SU-DHL-6 (cell line): ENCODE results near the gene HECW1.
A peak's percentile ranks its signal among the peaks of the same experiment; 100 is the strongest.

Experiments used
- H2AFZ ChIP-seq: fragments of 200-600 bp; sonication (generic); 2 replicates; pipeline ENCODE4 v1.6.1; 2014; ENCODE audit warnings: low read depth, mild to moderate bottlenecking, moderate library complexity, mixed read lengths, antibody characterized with exemption, low read length; ENCODE audit not compliant: severe bottlenecking
- H3F3A ChIP-seq: fragments of 200-600 bp; shearing (Covaris generic); 2 replicates; pipeline ENCODE4 v1.6.0; 2016; ENCODE audit warnings: antibody characterized with exemption, mild to moderate bottlenecking; ENCODE audit not compliant: insufficient read depth
- H3K27ac ChIP-seq: fragments of 200-600 bp; sonication (generic); 2 replicates; pipeline ENCODE4 v1.5.1; 2016; ENCODE audit warnings: low read depth, mild to moderate bottlenecking, low read length, moderate library complexity, mixed read lengths
- H3K27me3 ChIP-seq: fragments of 200-600 bp; sonication (generic), shearing (Covaris generic); 2 replicates; pipeline ENCODE4 v1.6.0; 2014; ENCODE audit warnings: mild to moderate bottlenecking, low read length
- H3K36me3 ChIP-seq: fragments of 200-600 bp; sonication (generic); 2 replicates; pipeline ENCODE4 v1.6.1; 2014; ENCODE audit warnings: mild to moderate bottlenecking, low read length, mixed read lengths
- H3K4me2 ChIP-seq: fragments of 300-600, 200-600 bp; shearing (Covaris generic), sonication (generic); 2 replicates; pipeline ENCODE4 v1.6.0; 2014; ENCODE audit warnings: low read length, low read depth, mild to moderate bottlenecking; ENCODE audit not compliant: poor library complexity, severe bottlenecking
- H3K4me3 ChIP-seq: fragments of 200-600 bp; sonication (generic); 2 replicates; pipeline ENCODE4 v1.5.1; 2014; ENCODE audit warnings: antibody characterized with exemption, low read length, mild to moderate bottlenecking, mixed read lengths; ENCODE audit not compliant: insufficient read depth, poor library complexity, severe bottlenecking
- H3K79me2 ChIP-seq: fragments of 200-600 bp; sonication (generic); 2 replicates; pipeline ENCODE4 v1.6.1; 2014; ENCODE audit warnings: mild to moderate bottlenecking, low read length, moderate library complexity; ENCODE audit not compliant: insufficient read depth
- H3K9ac ChIP-seq: fragments of 200-600 bp; sonication (generic); 2 replicates; pipeline ENCODE4 v1.7.0; 2014; ENCODE audit warnings: mild to moderate bottlenecking, low read length
- H3K9me2 ChIP-seq: fragments of 200-600 bp; sonication (generic); replicated peaks from 2 replicates; pipeline ENCODE4 v1.6.1; 2014; ENCODE audit warnings: low read length; ENCODE audit not compliant: insufficient read depth
- H3K9me3 ChIP-seq: fragments of 200-600 bp; sonication (generic); 2 replicates; pipeline ENCODE4 v1.6.1; 2014; ENCODE audit warnings: low read length, mixed read lengths; ENCODE audit not compliant: insufficient read depth
- H4K20me1 ChIP-seq: fragments of 200-600 bp; sonication (generic); 2 replicates; pipeline ENCODE4 v1.6.1; 2014; ENCODE audit warnings: low read depth, mild to moderate bottlenecking, antibody characterized with exemption, low read length, moderate library complexity, mixed read lengths
- CTCF ChIP-seq: fragments of 200-600 bp; sonication (generic); IDR thresholded peaks from one replicate; pipeline ENCODE4 v1.5.1; 2017; ENCODE audit warnings: antibody characterized with exemption, mild to moderate bottlenecking, low read length, moderate library complexity; ENCODE audit not compliant: insufficient read depth, poor library complexity, severe bottlenecking
- EZH2phosphoT487 ChIP-seq: fragments of 200-600 bp; sonication (generic), shearing (Covaris generic); conservative IDR thresholded peaks from 2 replicates; pipeline ENCODE4 v1.6.1; 2018; ENCODE audit warnings: mild to moderate bottlenecking, antibody characterized with exemption, low read length, moderate library complexity, mixed read lengths

The HECW1 gene

GRCh38 chr7:43589133-43589478 lies 476.7 kb downstream of the HECW1 start:
- Histone ChIP-seq H3F3A (peaks cover 63% of the 10 kb centered on the region), H3K4me3 (peak overlapping the region; percentile 18), H3K27me3 (no peaks in the 10 kb centered on the region), H4K20me1 (peaks cover 76% of the 10 kb centered on the region), H3K79me2 (peaks cover 100% of the 10 kb centered on the region), H3K36me3 (peaks cover 38% of the 10 kb centered on the region), H3K9ac (peak overlapping the region; percentile 94), H3K27ac (peak overlapping the region; percentile 92), H3K9me2 (no peaks in the 10 kb centered on the region), H2AFZ (no peak overlapping the region), H3K4me2 (peak overlapping the region; percentile 75), H3K9me3 (no peaks in the 10 kb centered on the region)
- TF ChIP-seq EZH2phosphoT487 (no peak), CTCF (no peak)

- peaks cover 62% of the 10 kb centered on the region for H3F3A ChIP-seq
- peak overlapping the region; percentile 75 for H3K4me2 ChIP-seq
- peak overlapping the region; percentile 18 for H3K4me3 ChIP-seq
- peaks cover 37% of the 10 kb centered on the region for H3K36me3 ChIP-seq
- no peaks in the 10 kb centered on the region for H3K9me3 ChIP-seq
- H4K20me1 ChIP-seq: peaks cover 83% of the 10 kb centered on the region
- H3K9me2 ChIP-seq: no peaks in the 10 kb centered on the region
- peak overlapping the region; percentile 92; the same call in 1 of the 2 replicates for H3K27ac ChIP-seq
- H3K79me2 ChIP-seq: peaks cover 100% of the 10 kb centered on the region
- peak overlapping the region; percentile 94; the same call in 1 of the 2 replicates for H3K9ac ChIP-seq
- TF ChIP-seq EZH2phosphoT487: no peak
- H3K27me3 ChIP-seq: no peaks in the 10 kb centered on the region
- no peak overlapping the region for H2AFZ ChIP-seq
These were observed 477.3 kb downstream of the HECW1 start for GRCh38 chr7:43589728-43590127.

- Histone ChIP-seq H3K27ac (peak overlapping the region; percentile 39; the same call in 1 of the 2 replicates), H3K79me2 (peaks cover 100% of the 10 kb centered on the region), H3K27me3 (no peaks in the 10 kb centered on the region), H4K20me1 (peaks cover 92% of the 10 kb centered on the region), H2AFZ (no peak overlapping the region), H3K9me3 (no peaks in the 10 kb centered on the region), H3K9me2 (no peaks in the 10 kb centered on the region), H3F3A (peaks cover 61% of the 10 kb centered on the region), H3K4me2 (peak overlapping the region; percentile 75), H3K4me3 (peak overlapping the region; percentile 6), H3K9ac (0 out of 2 replicates have a peak overlapping the region, but pooled peaks have one; percentile 0), H3K36me3 (peaks cover 43% of the 10 kb centered on the region)
- TF ChIP-seq CTCF (no peak), EZH2phosphoT487 (no peak)
These were observed 478.6 kb downstream of the HECW1 start for GRCh38 chr7:43590862-43591557.

- no peaks in the 10 kb centered on the region for H3K27me3 ChIP-seq
- H3K9ac ChIP-seq: 0 out of 2 replicates have a peak overlapping the region, but pooled peaks have one; percentile 0
- H3K27ac ChIP-seq: peak overlapping the region; percentile 39; the same call in 1 of the 2 replicates
- H3K4me2 ChIP-seq: peak overlapping the region; percentile 75
- peaks cover 57% of the 10 kb centered on the region for H3F3A ChIP-seq
- H3K9me3 ChIP-seq: no peaks in the 10 kb centered on the region
- no peaks in the 10 kb centered on the region for H3K9me2 ChIP-seq
- no peak overlapping the region for H3K4me3 ChIP-seq
- peaks cover 49% of the 10 kb centered on the region for H3K36me3 ChIP-seq
- peaks cover 92% of the 10 kb centered on the region for H4K20me1 ChIP-seq
- no peak for TF ChIP-seq EZH2phosphoT487
- TF ChIP-seq CTCF: no peak
- peaks cover 100% of the 10 kb centered on the region for H3K79me2 ChIP-seq
- H2AFZ ChIP-seq: no peak overlapping the region
These were observed 479.2 kb downstream of the HECW1 start for GRCh38 chr7:43591558-43592180.
